Measurements from ENCODE around the gene LPCAT1.

The LPCAT1 gene

GRCh38 chr5:1564182-1564748 lies 40.5 kb upstream of the LPCAT1 start:
- peak; percentile 51 for ATAC-seq

GRCh38 chr5:1563617-1564181 lies 39.9 kb upstream of the LPCAT1 start:
- peak; percentile 7; the same call in 1 of the 3 replicates for ATAC-seq
- TF ChIP-seq PATZ1 (CRISPR knock-in tag; IDR thresholded peaks at IDR 0.05; ENCODE audit: borderline replicate concordance) = no peak
- TF ChIP-seq ZNF565 (CRISPR knock-in tag; conservative IDR thresholded peaks at IDR 0.05; ENCODE audit: low read depth) = no peak
- TF ChIP-seq CSRNP3 (CRISPR knock-in tag; IDR thresholded peaks at IDR 0.05) = no peak
- TF ChIP-seq ZC3H10 (CRISPR knock-in tag; IDR thresholded peaks at IDR 0.05) = no peak
- TF ChIP-seq RARB (CRISPR knock-in tag; IDR thresholded peaks at IDR 0.05) = no peak
- TF ChIP-seq TOX (CRISPR knock-in tag; IDR thresholded peaks at IDR 0.05; ENCODE audit: borderline replicate concordance) = no peak
- TF ChIP-seq CSDC2 (CRISPR knock-in tag; IDR thresholded peaks at IDR 0.05) = no peak

More at GRCh38 chr5:1564182-1564748, 40.5 kb upstream of the LPCAT1 start:
- no peak for TF ChIP-seq CSRNP3 (CRISPR knock-in tag; IDR thresholded peaks at IDR 0.05)
- TF ChIP-seq ARNTL (CRISPR knock-in tag; IDR thresholded peaks at IDR 0.05; ENCODE audit: borderline replicate concordance, low read depth) = no peak
- TF ChIP-seq CSDC2 (CRISPR knock-in tag; IDR thresholded peaks at IDR 0.05) = no peak

- no peak for ATAC-seq
- TF ChIP-seq GLIS3 (CRISPR knock-in tag; IDR thresholded peaks at IDR 0.05) (no peak), ISL1 (CRISPR knock-in tag; IDR thresholded peaks at IDR 0.05) (no peak), PPARA (CRISPR knock-in tag; IDR thresholded peaks at IDR 0.05; ENCODE audit: borderline replicate concordance) (no peak), TCF4 (CRISPR knock-in tag; IDR thresholded peaks at IDR 0.05; ENCODE audit: borderline replicate concordance) (no peak)
These were observed 39.3 kb upstream of the LPCAT1 start for GRCh38 chr5:1563051-1563461.

- TF ChIP-seq CREB5 (CRISPR knock-in tag; IDR thresholded peaks at IDR 0.05; ENCODE audit: low read depth) (no peak), ZFP30 (CRISPR knock-in tag; IDR thresholded peaks at IDR 0.05) (no peak), ZNF8 (CRISPR knock-in tag; IDR thresholded peaks at IDR 0.05) (no peak), ZNF565 (CRISPR knock-in tag; conservative IDR thresholded peaks at IDR 0.05; ENCODE audit: low read depth) (no peak), ISL1 (CRISPR knock-in tag; IDR thresholded peaks at IDR 0.05) (no peak), SNAI2 (CRISPR knock-in tag; IDR thresholded peaks at IDR 0.05) (no peak), POU6F1 (CRISPR knock-in tag; IDR thresholded peaks at IDR 0.05; ENCODE audit: borderline replicate concordance, low read depth) (no peak), ZNF70 (CRISPR knock-in tag; IDR thresholded peaks at IDR 0.05) (no peak)
- ATAC-seq = no peak
These were observed 38.8 kb upstream of the LPCAT1 start for GRCh38 chr5:1562599-1562998.
